Common myeloid progenitor, CD34-positive (primary cell): ENCODE data around the gene SAGE1. TPM values are rescaled to one million over a fixed set of nuclear protein-coding genes. Genes with fewer than 3 reads are reported as not detected.
"Not testable (repeated sequence)": the region's sequence is repeated elsewhere in the genome, so short reads cannot be mapped to it uniquely, and the experiment has no call there.

Source experiments
- CTCF ChIA-PET: fragments of 350-600 bp; sonication (Branson Sonifier 250); formaldehyde crosslinking; loops from one replicate; lab custom pipeline; 2021; ENCODE audit warnings: antibody characterized with exemption; lab: Charles Lee
- POLR2A ChIA-PET: fragments of 350-600 bp; sonication (Branson Sonifier 250); formaldehyde crosslinking; loops from one replicate; lab custom pipeline; 2021; ENCODE audit warnings: antibody characterized with exemption; lab: Charles Lee
- DNase-seq, 3 donors: peaks; one replicate each; pipeline versions ENCODE4 v3.0.0 to v3.0.0-alpha.2; 2013
- H3K27ac ChIP-seq, 2 experiments: 1 replicate in 1 of 2; 2 replicates in 1 of 2; pipeline ENCODE4 v1.7.0; 2013; ENCODE audit warnings: inconsistent platforms in 2 of 2, low read length in 2 of 2, mild to moderate bottlenecking in 2 of 2, low read depth in 1 of 2, moderate library complexity in 1 of 2; ENCODE audit not compliant: severe bottlenecking in 2 of 2, insufficient read depth in 1 of 2, poor library complexity in 1 of 2
- H3K27me3 ChIP-seq, 5 experiments: replicated peaks in 2 of 5; 1 replicate in 3 of 5; 2 replicates in 2 of 5; pipeline versions ENCODE4 v1.6.1 to v1.7.0; 2013; ENCODE audit warnings: low read length in 4 of 5, mild to moderate bottlenecking in 2 of 5, moderate library complexity in 2 of 5, inconsistent platforms in 1 of 5; ENCODE audit not compliant: insufficient read depth in 5 of 5, control insufficient read depth in 4 of 5
- H3K36me3 ChIP-seq, 4 experiments: 1 replicate in 2 of 4; 2 replicates in 2 of 4; pipeline versions ENCODE4 v1.6.1 to v1.7.0; 2013; ENCODE audit warnings: low read length in 3 of 4, control low read depth in 1 of 4, mild to moderate bottlenecking in 1 of 4; ENCODE audit not compliant: control insufficient read depth in 4 of 4, insufficient read depth in 4 of 4
- H3K4me1 ChIP-seq, 4 experiments: 1 replicate in 3 of 4; 2 replicates in 1 of 4; pipeline versions ENCODE4 v1.6.1 to v1.7.1; 2013; ENCODE audit warnings: low read length in 3 of 4, mild to moderate bottlenecking in 3 of 4, control low read depth in 1 of 4, inconsistent platforms in 1 of 4, moderate library complexity in 1 of 4; ENCODE audit not compliant: control insufficient read depth in 4 of 4, insufficient read depth in 4 of 4; ENCODE audit errors: control extremely low read depth in 1 of 4
- H3K4me3 ChIP-seq, 7 experiments: 1 replicate in 4 of 7; 2 replicates in 3 of 7; pipeline versions ENCODE4 v1.5.1 to v1.7.0; 2013; ENCODE audit warnings: mild to moderate bottlenecking in 7 of 7, low read length in 6 of 7, moderate library complexity in 6 of 7, inconsistent platforms in 2 of 7, low read depth in 2 of 7, control low read depth in 1 of 7; ENCODE audit not compliant: insufficient read depth in 4 of 7, control insufficient read depth in 1 of 7; ENCODE audit errors: extremely low read depth in 1 of 7
- H3K9me3 ChIP-seq, 5 experiments: 1 replicate in 4 of 5; 2 replicates in 1 of 5; pipeline versions ENCODE4 v1.6.1 to v1.7.1; 2013; ENCODE audit warnings: low read length in 4 of 5, mild to moderate bottlenecking in 2 of 5, inconsistent platforms in 1 of 5, low read depth in 1 of 5, moderate library complexity in 1 of 5; ENCODE audit not compliant: control insufficient read depth in 4 of 5, insufficient read depth in 2 of 5; ENCODE audit errors: control extremely low read depth in 1 of 5
- WGBS: methylation state at CpG from one replicate; pipeline ENCODE4 v1.1.5; 2013; ENCODE audit not compliant: insufficient coverage; 5-methylcytosine and 5-hydroxymethylcytosine counted together
- polyA plus RNA-seq: library from polyadenylated mRNA; unstranded; fragments of 120-200 nt; gene quantifications from one replicate; pipeline ENCODE4 v1.2.1, GENCODE V29; 2013

SAGE1 gene, protein sequence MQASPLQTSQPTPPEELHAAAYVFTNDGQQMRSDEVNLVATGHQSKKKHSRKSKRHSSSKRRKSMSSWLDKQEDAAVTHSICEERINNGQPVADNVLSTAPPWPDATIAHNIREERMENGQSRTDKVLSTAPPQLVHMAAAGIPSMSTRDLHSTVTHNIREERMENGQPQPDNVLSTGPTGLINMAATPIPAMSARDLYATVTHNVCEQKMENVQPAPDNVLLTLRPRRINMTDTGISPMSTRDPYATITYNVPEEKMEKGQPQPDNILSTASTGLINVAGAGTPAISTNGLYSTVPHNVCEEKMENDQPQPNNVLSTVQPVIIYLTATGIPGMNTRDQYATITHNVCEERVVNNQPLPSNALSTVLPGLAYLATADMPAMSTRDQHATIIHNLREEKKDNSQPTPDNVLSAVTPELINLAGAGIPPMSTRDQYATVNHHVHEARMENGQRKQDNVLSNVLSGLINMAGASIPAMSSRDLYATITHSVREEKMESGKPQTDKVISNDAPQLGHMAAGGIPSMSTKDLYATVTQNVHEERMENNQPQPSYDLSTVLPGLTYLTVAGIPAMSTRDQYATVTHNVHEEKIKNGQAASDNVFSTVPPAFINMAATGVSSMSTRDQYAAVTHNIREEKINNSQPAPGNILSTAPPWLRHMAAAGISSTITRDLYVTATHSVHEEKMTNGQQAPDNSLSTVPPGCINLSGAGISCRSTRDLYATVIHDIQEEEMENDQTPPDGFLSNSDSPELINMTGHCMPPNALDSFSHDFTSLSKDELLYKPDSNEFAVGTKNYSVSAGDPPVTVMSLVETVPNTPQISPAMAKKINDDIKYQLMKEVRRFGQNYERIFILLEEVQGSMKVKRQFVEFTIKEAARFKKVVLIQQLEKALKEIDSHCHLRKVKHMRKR
- 0.53 TPM for polyA plus RNA-seq

DNA sequence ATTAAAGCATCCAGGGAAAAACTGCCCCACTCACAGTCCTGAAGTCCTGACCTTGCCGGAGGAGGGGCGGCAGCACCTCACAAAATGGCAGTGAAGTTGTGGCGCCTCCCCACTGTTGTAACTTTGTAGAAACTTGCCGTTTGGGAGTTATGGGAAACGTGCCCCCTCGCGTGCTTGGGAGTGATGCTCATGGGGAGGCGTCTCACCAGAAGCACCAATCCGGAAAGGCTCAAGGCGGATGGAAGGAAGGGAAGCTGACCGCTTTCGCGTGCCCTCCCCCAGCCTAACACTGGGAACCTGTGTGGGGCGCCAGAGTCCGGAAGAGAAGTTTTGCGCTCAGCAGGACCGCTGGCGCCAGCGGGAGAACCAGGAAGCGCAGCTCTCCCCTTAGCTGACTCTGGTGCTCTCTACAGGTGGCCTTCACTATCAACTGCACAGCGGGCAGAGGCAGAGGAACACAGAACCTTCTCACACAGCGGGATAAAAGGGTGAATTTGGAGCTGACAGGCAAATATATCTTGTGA lies at the start of gene SAGE1, which contains the start of gene CT45A10:
TSS of gene SAGE1 (plus strand) at position 423 of the 524 bp plus-strand sequence. CDS start 2,527 bp downstream, outside the sequence.
TSS of gene CT45A10 (minus strand) at position 151 of the 524 bp plus-strand sequence. CDS start 8,100 bp downstream, outside the sequence.
- WGBS, result 76% methylated on average over 18 of the region's 22 CpGs
- H3K4me1 ChIP-seq, result no peaks in the 10 kb centered on the region
- DNase-seq, result peak in 1 of 3 donors; percentile 2
- H3K4me3 ChIP-seq, result no peak within 1 kb of the TSS
- H3K27ac ChIP-seq, result no peak within 1 kb of the TSS
- H3K9me3 ChIP-seq, result no peaks in the 10 kb centered on the region
- no peaks in the 10 kb centered on the region for H3K36me3 ChIP-seq
- ChIA-PET CTCF (no interaction called here), POLR2A (no interaction called here)
- H3K27me3 ChIP-seq, result no peaks in the 10 kb centered on the region

DNA sequence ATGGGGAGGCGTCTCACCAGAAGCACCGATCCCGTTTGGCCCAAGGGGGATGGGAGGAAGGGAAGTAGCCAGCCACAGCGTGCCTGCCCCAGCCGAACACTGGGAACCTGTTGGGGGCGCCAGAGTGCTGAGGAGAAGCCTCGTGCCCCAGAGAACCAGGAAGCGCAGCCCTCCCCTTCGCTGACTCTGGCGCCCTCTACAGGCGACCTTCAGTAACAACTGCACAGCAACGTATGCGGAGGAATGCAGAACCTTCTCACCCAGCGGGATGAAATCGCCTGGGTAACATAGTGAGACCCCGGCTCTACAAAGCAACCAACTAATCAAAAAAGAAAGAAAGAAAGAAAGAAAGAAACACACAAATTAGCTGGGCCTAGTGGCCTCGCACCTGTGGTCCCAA lies 39.1 kb upstream of the SAGE1 start, which contains the start of gene CT45A8:
TSS of gene CT45A8 (minus strand) at position 101 of the 400 bp plus-strand sequence. CDS start 3,755 bp downstream, outside the sequence.
- DNase-seq, H3K9me3 ChIP-seq, CTCF ChIA-PET, H3K4me1 ChIP-seq, H3K36me3 ChIP-seq, H3K4me3 ChIP-seq, H3K27me3 ChIP-seq, H3K27ac ChIP-seq, POLR2A ChIA-PET: not testable (repeated sequence)
- no CpG with 5 or more reads among the region's 17 CpGs for WGBS

DNA sequence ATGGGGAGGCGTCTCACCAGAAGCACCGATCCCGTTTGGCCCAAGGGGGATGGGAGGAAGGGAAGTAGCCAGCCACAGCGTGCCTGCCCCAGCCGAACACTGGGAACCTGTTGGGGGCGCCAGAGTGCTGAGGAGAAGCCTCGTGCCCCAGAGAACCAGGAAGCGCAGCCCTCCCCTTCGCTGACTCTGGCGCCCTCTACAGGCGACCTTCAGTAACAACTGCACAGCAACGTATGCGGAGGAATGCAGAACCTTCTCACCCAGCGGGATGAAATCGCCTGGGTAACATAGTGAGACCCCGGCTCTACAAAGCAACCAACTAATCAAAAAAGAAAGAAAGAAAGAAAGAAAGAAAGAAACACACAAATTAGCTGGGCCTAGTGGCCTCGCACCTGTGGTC lies 21.8 kb upstream of the SAGE1 start, which contains the start of gene CT45A9:
TSS of gene CT45A9 (minus strand) at position 101 of the 400 bp plus-strand sequence. CDS start 3,751 bp downstream, outside the sequence.
- H3K27ac ChIP-seq, CTCF ChIA-PET, H3K4me3 ChIP-seq, H3K27me3 ChIP-seq, H3K9me3 ChIP-seq, DNase-seq, H3K36me3 ChIP-seq, POLR2A ChIA-PET, H3K4me1 ChIP-seq: not testable (repeated sequence)
- no CpG with 5 or more reads among the region's 17 CpGs for WGBS

DNA sequence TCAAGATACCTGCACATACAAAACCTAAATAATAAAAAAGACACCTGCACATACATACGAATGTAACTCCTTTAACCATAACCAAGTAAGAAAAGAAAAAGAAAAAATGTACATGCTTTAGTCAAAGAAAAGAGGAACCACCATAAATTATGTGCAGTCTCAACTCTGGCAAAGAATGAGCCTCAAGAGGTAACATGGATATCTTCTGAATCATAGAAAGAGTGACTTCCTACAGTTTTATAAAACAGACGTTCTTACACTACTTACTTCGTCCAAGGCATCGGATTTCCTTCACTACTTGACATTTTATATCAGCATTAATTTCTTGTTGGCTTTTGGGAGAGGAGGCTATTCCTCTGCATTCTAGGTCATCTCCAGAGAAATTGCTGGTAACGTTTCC lies 10.8 kb upstream of the SAGE1 start:
- H3K4me3 ChIP-seq, H3K36me3 ChIP-seq, CTCF ChIA-PET, H3K27ac ChIP-seq, POLR2A ChIA-PET, H3K4me1 ChIP-seq, H3K27me3 ChIP-seq, H3K9me3 ChIP-seq: not testable (repeated sequence)
- 18% methylated on average over 2 of the region's 5 CpGs for WGBS
- DNase-seq, result peak in 2 of 3 donors; percentile 51 to 62

DNA sequence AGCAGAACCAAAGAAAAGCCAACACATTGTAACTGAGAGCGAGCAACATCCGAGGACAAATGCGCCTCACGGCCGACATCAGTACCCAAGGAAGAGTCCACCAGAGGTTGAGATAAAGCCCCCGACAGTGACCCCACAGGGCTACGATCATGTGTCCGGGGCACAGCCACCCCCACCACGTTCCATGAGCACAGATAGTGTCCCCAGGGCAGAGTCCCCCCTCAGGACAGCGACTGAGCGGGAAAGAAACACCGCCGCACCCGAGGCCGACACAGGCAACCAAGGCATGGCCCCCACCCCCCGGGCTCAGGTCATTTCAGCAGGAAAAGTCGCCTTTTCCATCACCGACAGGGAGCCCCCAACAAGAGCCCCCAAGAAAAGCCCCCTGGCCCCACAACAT lies 5.3 kb upstream of the SAGE1 start:
- DNase-seq, H3K4me3 ChIP-seq, H3K27ac ChIP-seq, CTCF ChIA-PET, H3K36me3 ChIP-seq, H3K9me3 ChIP-seq, H3K27me3 ChIP-seq, H3K4me1 ChIP-seq, POLR2A ChIA-PET: not testable (repeated sequence)
- 76% methylated on average over 4 of the region's 18 CpGs for whole genome bisulfite sequencing

DNA sequence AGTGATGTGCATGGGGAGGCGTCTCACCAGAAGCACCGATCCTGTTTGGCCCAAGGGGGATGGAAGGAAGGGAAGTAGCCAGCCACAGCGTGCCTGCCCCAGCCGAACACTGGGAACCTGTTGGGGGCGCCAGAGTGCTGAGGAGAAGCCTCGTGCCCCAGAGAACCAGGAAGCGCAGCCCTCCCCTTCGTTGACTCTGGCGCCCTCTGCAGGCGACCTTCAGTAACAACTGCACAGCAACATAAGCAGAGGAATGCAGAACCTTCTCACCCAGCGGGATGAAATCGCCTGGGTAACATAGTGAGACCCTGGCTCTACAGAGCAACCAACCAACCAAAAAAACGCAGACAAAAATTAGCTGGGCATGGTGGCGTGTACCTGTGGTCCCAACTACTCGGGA lies 4.5 kb upstream of the SAGE1 start:
- H3K27me3 ChIP-seq, H3K4me1 ChIP-seq, H3K9me3 ChIP-seq, CTCF ChIA-PET, POLR2A ChIA-PET, H3K27ac ChIP-seq, H3K4me3 ChIP-seq, H3K36me3 ChIP-seq: not testable (repeated sequence)
- 47% methylated on average over 5 of the region's 15 CpGs for whole genome bisulfite sequencing
- DNase-seq, result peak; percentile 23 to 52 (median 48)
